Measurements from ENCODE around the gene XRCC6.
A peak's percentile ranks its signal among the peaks of the same experiment; 100 is the strongest.

The XRCC6 gene

GRCh38 chr22:41688365-41689211 is 67.5 kb downstream of the XRCC6 start, which contains the start of gene SNU13:
Gene SNU13, minus strand, starts transcription at chr22:41688867. Its CDS starts 71 bp downstream, at chr22:41688796.
- peak; percentile 27 for DNase-seq

GRCh38 chr22:41690476-41690875 is 69.4 kb downstream of the XRCC6 start:
- no peak for DNase-seq

DNA sequence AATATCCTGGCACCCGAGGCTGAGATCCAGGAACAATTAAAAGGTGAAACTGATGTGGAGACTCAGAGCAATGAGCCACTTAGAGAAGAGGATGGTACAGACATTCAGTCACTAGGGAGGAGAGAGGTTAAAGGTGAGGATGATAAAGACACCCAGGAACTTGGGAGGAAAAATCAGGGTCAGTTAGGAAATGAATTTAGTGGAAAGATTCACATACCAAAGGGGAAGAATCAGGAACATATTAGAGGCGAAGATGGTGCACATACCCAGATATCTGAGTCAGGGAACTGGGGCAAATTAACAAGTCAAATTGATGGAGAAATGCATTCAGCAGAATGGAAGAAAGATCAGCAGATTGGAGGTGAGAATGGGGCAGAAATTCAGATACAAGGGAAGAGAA is 74.1 kb downstream of the XRCC6 start:
- no peak for DNase-seq

GRCh38 chr22:41696703-41697102 is 75.6 kb downstream of the XRCC6 start:
- no peak for DNase-seq

- peak; percentile 9 for DNase-seq
Measured at GRCh38 chr22:41697126-41697775, 76.2 kb downstream of the XRCC6 start.

GRCh38 chr22:41699264-41700107 is 78.4 kb downstream of the XRCC6 start, which contains the start of gene MEI1:
Gene MEI1, plus strand, starts transcription at chr22:41699503. Its CDS starts 36 bp downstream, at chr22:41699539.
- no peak for DNase-seq

DNA sequence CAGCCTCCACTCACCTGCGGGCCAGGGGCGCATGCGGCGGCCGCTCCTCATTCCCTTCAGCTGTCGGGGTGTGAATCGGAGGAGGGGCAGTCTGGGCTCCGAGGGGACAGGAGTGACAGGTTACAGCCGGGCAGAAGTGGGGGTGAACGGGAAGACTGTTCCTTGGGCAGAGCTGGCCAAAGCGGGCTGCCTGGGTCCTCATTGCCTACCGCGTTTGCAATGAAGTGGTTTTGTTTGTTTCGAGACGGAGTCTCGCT is 78.9 kb downstream of the XRCC6 start:
- no peak for DNase-seq

DNA sequence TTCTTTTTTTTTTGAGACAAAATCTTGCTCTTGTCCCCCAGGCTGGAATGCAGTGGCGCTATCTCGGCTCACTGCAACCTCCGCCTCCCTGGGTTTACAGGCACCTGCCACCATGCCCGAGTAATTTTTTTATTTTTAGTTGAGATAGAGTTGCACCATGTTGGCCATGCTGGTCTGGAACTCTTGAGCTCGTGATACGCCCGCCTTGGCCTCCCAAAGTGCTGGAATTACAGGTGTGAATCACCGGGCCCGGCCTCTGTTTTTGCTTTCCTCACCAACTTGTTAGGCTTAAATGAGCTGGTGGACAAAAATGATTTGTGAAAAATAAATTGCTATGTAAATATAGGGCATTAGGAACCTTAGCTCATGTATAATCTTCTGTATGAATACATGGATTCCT is 81.7 kb downstream of the XRCC6 start:
- no peak for DNase-seq

GRCh38 chr22:41709341-41709740 is 88.2 kb downstream of the XRCC6 start:
- DNase-seq, result no peak

- no peak for DNase-seq
Measured at GRCh38 chr22:41713004-41713403, 91.9 kb downstream of the XRCC6 start.
